Measurements from ENCODE around the gene EMID1.

GRCh38 chr22:29224859-29225410 lies 19.2 kb downstream of the EMID1 start:
- TF ChIP-seq CTCF (IDR thresholded peaks at IDR 0.05; ENCODE audit: low read depth, low read length), result no peak
- TF ChIP-seq MAX (IDR thresholded peaks at IDR 0.05; ENCODE audit: low read depth, low read length), result no peak

Measured in NB4 (cell line).